GM12878 (cell line): ENCODE results near the gene FFAR2.

Source experiments
- FOXM1 ChIP-seq: IDR thresholded peaks from 2 replicates; pipeline ENCODE4 v1.6.1; 2012; ENCODE audit warnings: low read depth, mild to moderate bottlenecking, inconsistent platforms, low read length, moderate library complexity
- LARP7 ChIP-seq: fragments of 450-650 bp; IDR thresholded peaks from 2 replicates; pipeline ENCODE4 v1.6.1; 2017; ENCODE audit warnings: mild to moderate bottlenecking
- PKNOX1 ChIP-seq: fragments of 450-650 bp; IDR thresholded peaks from 2 replicates; pipeline ENCODE4 v1.6.1; 2016; ENCODE audit warnings: mild to moderate bottlenecking
- POLR2AphosphoS2 ChIP-seq: IDR thresholded peaks from 2 replicates; pipeline ENCODE4 v1.6.1; 2011; ENCODE audit warnings: low read depth, mild to moderate bottlenecking, low read length, improper control_type of control experiment, moderate library complexity
- TF ChIP-seq, protein P1 (sequence below), 3 experiments: IDR thresholded peaks in 2 of 3; conservative IDR thresholded peaks in 1 of 3; 2 replicates each; pipeline ENCODE4 v1.5.1; 2011; ENCODE audit warnings: low read depth in 3 of 3, low read length in 3 of 3, mild to moderate bottlenecking in 3 of 3, control low read depth in 2 of 3, moderate library complexity in 2 of 3, inconsistent platforms in 1 of 3, mixed read lengths in 1 of 3; ENCODE audit not compliant: control insufficient read depth in 2 of 3, insufficient read depth in 1 of 3; ENCODE audit errors: extremely low read depth in 1 of 3

- TF ChIP-seq FOXM1 (no peak), LARP7 (no peak), POLR2AphosphoS2 (no peak), PKNOX1 (no peak)
- TF ChIP-seq, protein P1, sequence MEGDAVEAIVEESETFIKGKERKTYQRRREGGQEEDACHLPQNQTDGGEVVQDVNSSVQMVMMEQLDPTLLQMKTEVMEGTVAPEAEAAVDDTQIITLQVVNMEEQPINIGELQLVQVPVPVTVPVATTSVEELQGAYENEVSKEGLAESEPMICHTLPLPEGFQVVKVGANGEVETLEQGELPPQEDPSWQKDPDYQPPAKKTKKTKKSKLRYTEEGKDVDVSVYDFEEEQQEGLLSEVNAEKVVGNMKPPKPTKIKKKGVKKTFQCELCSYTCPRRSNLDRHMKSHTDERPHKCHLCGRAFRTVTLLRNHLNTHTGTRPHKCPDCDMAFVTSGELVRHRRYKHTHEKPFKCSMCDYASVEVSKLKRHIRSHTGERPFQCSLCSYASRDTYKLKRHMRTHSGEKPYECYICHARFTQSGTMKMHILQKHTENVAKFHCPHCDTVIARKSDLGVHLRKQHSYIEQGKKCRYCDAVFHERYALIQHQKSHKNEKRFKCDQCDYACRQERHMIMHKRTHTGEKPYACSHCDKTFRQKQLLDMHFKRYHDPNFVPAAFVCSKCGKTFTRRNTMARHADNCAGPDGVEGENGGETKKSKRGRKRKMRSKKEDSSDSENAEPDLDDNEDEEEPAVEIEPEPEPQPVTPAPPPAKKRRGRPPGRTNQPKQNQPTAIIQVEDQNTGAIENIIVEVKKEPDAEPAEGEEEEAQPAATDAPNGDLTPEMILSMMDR (IDR thresholded peaks at IDR 0.05 in 2 of 3, conservative IDR thresholded peaks at IDR 0.05 in 1 of 3; ENCODE audit: control insufficient read depth in 2 of 3, extremely low read depth in 1 of 3, insufficient read depth in 1 of 3, low read depth in 3 of 3, low read length in 3 of 3): no peak
Observed at GRCh38 chr19:35466259-35466658, 18.2 kb downstream of the FFAR2 start.
